Endothelial cell of umbilical vein (primary cell): Measurements from ENCODE around the gene KCND1.

Experiments
- CTCF ChIP-seq, 2 donors: IDR thresholded peaks; 1 replicate in 1 of 2; 2 replicates in 1 of 2; pipeline ENCODE4 v1.5.1; 2011; ENCODE audit warnings: low read length in 2 of 2, mild to moderate bottlenecking in 2 of 2, moderate library complexity in 2 of 2, control low read depth in 1 of 2, inconsistent platforms in 1 of 2, low read depth in 1 of 2; ENCODE audit not compliant: insufficient read depth in 1 of 2; ENCODE audit errors: extremely low read depth in 1 of 2
- EZH2 ChIP-seq: IDR thresholded peaks from 2 replicates; pipeline ENCODE4 v1.6.1; 2012; ENCODE audit warnings: borderline replicate concordance, low read depth, mild to moderate bottlenecking, moderate library complexity, low read length, inconsistent platforms; ENCODE audit not compliant: severe bottlenecking
- GATA2 ChIP-seq: IDR thresholded peaks from 2 replicates; pipeline ENCODE4 v1.7.0; 2011; ENCODE audit warnings: low read depth, mild to moderate bottlenecking, moderate library complexity, mixed read lengths, low read length; ENCODE audit not compliant: insufficient read length, insufficient read depth
- POLR2A ChIP-seq: IDR thresholded peaks from 2 replicates; pipeline ENCODE4 v1.6.1; 2012; ENCODE audit warnings: low read depth, mild to moderate bottlenecking, control low read depth, low read length
- POLR2AphosphoS5 ChIP-seq: IDR thresholded peaks from 2 replicates; pipeline ENCODE4 v1.6.1; 2012; ENCODE audit warnings: low read depth, mild to moderate bottlenecking, control low read depth, low read length, moderate library complexity; ENCODE audit not compliant: insufficient read depth

- TF ChIP-seq CTCF (IDR thresholded peaks at IDR 0.05; ENCODE audit: extremely low read depth in 1 of 2, insufficient read depth in 1 of 2, low read depth in 1 of 2, low read length in 2 of 2) = no peak
- TF ChIP-seq EZH2 = no peak
- peak; percentile 81 for TF ChIP-seq POLR2A
- peak; percentile 83 for TF ChIP-seq POLR2AphosphoS5
- no peak for TF ChIP-seq GATA2
Measured at GRCh38 chrX:48918643-48919340, 52.9 kb downstream of the KCND1 start, which contains the start of gene PIM2.
